HepG2 (cell line): ENCODE results near the gene DPEP3. TPM values are rescaled to one million over a fixed set of nuclear protein-coding genes. Genes with fewer than 3 reads are reported as not detected.

ENCODE experiments used
- ATAC-seq: fragments of 200-7000 bp; cut with Tn5 transposase; 3 replicates; pipeline ENCODE4 v1.9.1; 2020; ENCODE audit warnings: mild to moderate bottlenecking, moderate library complexity
- BruUV-seq: library from RNA; stranded (reverse); fragments of 400-500 nt; replicated peaks from 2 replicates; lab custom pipeline; 2021; lab: Mats Ljungman, UMichigan
- CTCF ChIA-PET: fragments of 300-600 bp; formaldehyde crosslinking; extraction: SDS; loops from one replicate; lab custom pipeline; 2021; ENCODE audit warnings: low total read pairs, inconsistent platforms, low intra/inter-chr PET ratio; lab: Yijun Ruan, JAX
- POLR2A ChIA-PET: fragments of 350-600 bp; sonication (Branson Sonifier 250); formaldehyde crosslinking; loops from one replicate; lab custom pipeline; 2020; ENCODE audit warnings: antibody characterized with exemption, inconsistent platforms; lab: Yijun Ruan, JAX
- DNase-seq: peaks from one replicate; pipeline ENCODE4 v3.0.0-alpha.2; 2015; ENCODE audit warnings: low spot score
- FAIRE-seq: peaks from 3 replicates; lab custom pipeline; 2011; peaks lifted over from hg19 to GRCh38; lab: Jason Lieb, UNC
- H2AFZ ChIP-seq: one replicate; pipeline ENCODE4 v1.6.1; 2011; ENCODE audit warnings: low read length, inconsistent platforms
- H3K27ac ChIP-seq: fragments of 300-600 bp; 3 replicates; pipeline ENCODE4 v1.8.0; 2011; ENCODE audit warnings: mixed run types, mild to moderate bottlenecking, mixed read lengths, low read length, inconsistent platforms; ENCODE audit not compliant: insufficient read depth; ENCODE audit errors: extremely low read length
- H3K27me3 ChIP-seq, 2 experiments: fragments of 200-600 bp in 1 of 2; 2 replicates in 1 of 2; 3 replicates in 1 of 2; pipeline versions ENCODE4 v1.6.0 to v1.8.0; 2011; ENCODE audit warnings: low read length in 2 of 2, mild to moderate bottlenecking in 2 of 2, moderate library complexity in 2 of 2, inconsistent platforms in 1 of 2; ENCODE audit not compliant: insufficient read depth in 2 of 2, control insufficient read depth in 1 of 2
- H3K36me3 ChIP-seq, 2 experiments: fragments of 200-600 bp in 1 of 2; replicated peaks in 1 of 2; 2 replicates in 1 of 2; 3 replicates in 1 of 2; pipeline versions ENCODE4 v1.5.1 to v1.8.0; 2011; ENCODE audit warnings: low read length in 2 of 2, inconsistent platforms in 1 of 2; ENCODE audit not compliant: insufficient read depth in 2 of 2, control insufficient read depth in 1 of 2
- H3K4me1 ChIP-seq: 2 replicates; pipeline ENCODE4 v1.5.1; 2012; ENCODE audit warnings: low read length, inconsistent platforms; ENCODE audit not compliant: insufficient read depth
- H3K4me2 ChIP-seq: 2 replicates; pipeline ENCODE4 v1.6.0; 2011; ENCODE audit warnings: low read depth, low read length, inconsistent platforms
- H3K4me3 ChIP-seq, 3 experiments: fragments of 200-600 bp in 1 of 3; sonication (generic), shearing (Covaris generic) in 1 of 3; replicated peaks in 1 of 3; 2 replicates each; pipeline ENCODE4 v1.5.1; 2011 to 2016; ENCODE audit warnings: low read length in 3 of 3, inconsistent platforms in 2 of 3, low read depth in 2 of 3, mild to moderate bottlenecking in 2 of 3, control low read depth in 1 of 3, mixed read lengths in 1 of 3; ENCODE audit not compliant: insufficient read depth in 1 of 3
- H3K79me2 ChIP-seq: one replicate; pipeline ENCODE4 v1.6.1; 2011; ENCODE audit warnings: low read length, inconsistent platforms; ENCODE audit not compliant: insufficient read depth
- H3K9ac ChIP-seq: 2 replicates; pipeline ENCODE4 v1.6.0; 2011; ENCODE audit warnings: mild to moderate bottlenecking, low read depth, low read length, inconsistent platforms; ENCODE audit not compliant: insufficient read depth
- H3K9me3 ChIP-seq: 2 replicates; pipeline ENCODE4 v1.5.1; 2012; ENCODE audit warnings: mild to moderate bottlenecking, low read length
- H4K20me1 ChIP-seq: 2 replicates; pipeline ENCODE4 v1.6.0; 2011; ENCODE audit warnings: inconsistent platforms, mild to moderate bottlenecking, low read length, moderate library complexity; ENCODE audit not compliant: insufficient read depth
- AGO2 ChIP-seq: fragments of 200-400 bp; formaldehyde crosslinking; optimal IDR thresholded peaks from 2 replicates; pipeline ENCODE3; 2017; ENCODE audit warnings: mild to moderate bottlenecking, low read depth, low read length, moderate library complexity
- FOXA3 ChIP-seq: IDR thresholded peaks from 2 replicates; pipeline ENCODE4 v1.6.1; 2016; ENCODE audit warnings: missing genetic modification reagents, missing compliant biosample characterization
- GABPB1 ChIP-seq: IDR thresholded peaks from 2 replicates; pipeline ENCODE4 v1.6.1; 2016; ENCODE audit warnings: mild to moderate bottlenecking, missing genetic modification reagents, moderate library complexity, missing compliant biosample characterization
- KAT7 ChIP-seq: IDR thresholded peaks from 2 replicates; pipeline ENCODE4 v1.6.1; 2018; ENCODE audit warnings: borderline replicate concordance, missing compliant biosample characterization
- NONO ChIP-seq, 2 experiments: fragments of 450-650 bp in 1 of 2; sonication (generic) in 1 of 2; formaldehyde crosslinking in 1 of 2; IDR thresholded peaks in 1 of 2; conservative IDR thresholded peaks in 1 of 2; 2 replicates each; pipeline versions ENCODE4 v1.6.1 to v1.8.0; 2017 to 2022; ENCODE audit warnings: mild to moderate bottlenecking in 1 of 2, missing genetic modification reagents in 1 of 2, moderate library complexity in 1 of 2
- PHF8 ChIP-seq: sonication (generic); formaldehyde crosslinking; IDR thresholded peaks from 2 replicates; pipeline ENCODE4 v1.5.0; 2020; ENCODE audit warnings: missing genetic modification reagents
- POLR2AphosphoS5 ChIP-seq: IDR thresholded peaks from 2 replicates; pipeline ENCODE4 v1.6.1; 2012; ENCODE audit warnings: low read depth, low read length
- SIN3A ChIP-seq: IDR thresholded peaks from 2 replicates; pipeline ENCODE4 v1.6.1; 2011; ENCODE audit warnings: low read depth, mild to moderate bottlenecking, control low read depth, low read length, borderline replicate concordance
- SNAPC2 ChIP-seq: sonication (generic); formaldehyde crosslinking; IDR thresholded peaks from 2 replicates; pipeline ENCODE4 v1.8.1; 2022; ENCODE audit warnings: mild to moderate bottlenecking, missing genetic modification reagents
- ZC3H13 ChIP-seq: sonication (generic); formaldehyde crosslinking; IDR thresholded peaks from 2 replicates; pipeline ENCODE4 v1.8.1; 2023; ENCODE audit warnings: mild to moderate bottlenecking, missing genetic modification reagents, moderate library complexity
- ZNF207 ChIP-seq: fragments of 450-650 bp; IDR thresholded peaks from 2 replicates; pipeline ENCODE4 v1.6.1; 2016; ENCODE audit warnings: antibody characterized with exemption, borderline replicate concordance
- ZNF350 ChIP-seq: sonication (generic); formaldehyde crosslinking; IDR thresholded peaks from 2 replicates; pipeline ENCODE4 v1.4.0; 2020; ENCODE audit warnings: mild to moderate bottlenecking, low read depth, missing genetic modification reagents, borderline replicate concordance
- ZNF605 ChIP-seq: sonication (generic); formaldehyde crosslinking; IDR thresholded peaks from 2 replicates; pipeline ENCODE4 v1.8.0; 2022; ENCODE audit warnings: mild to moderate bottlenecking, missing genetic modification reagents
- ZNF816 ChIP-seq: sonication (generic); formaldehyde crosslinking; IDR thresholded peaks from 2 replicates; pipeline ENCODE4 v1.8.0; 2022; ENCODE audit warnings: missing genetic modification reagents, mild to moderate bottlenecking, borderline replicate concordance
- WGBS: methylation state at CpG from one replicate; pipeline ENCODE4 v1.1.6; 2017; ENCODE audit warnings: low lambda C conversion rate; 5-methylcytosine and 5-hydroxymethylcytosine counted together
- in situ Hi-C: cut with HindIII; loops from 2 replicates; pipeline ENCODE4 v1.10.0; 2017; ENCODE audit warnings: low pct_unique_long_range_greater_than_20kb; ENCODE audit not compliant: extremely low pct_ligation_motif_present
- intact Hi-C: fragments of 100-400 bp; cut with micrococcal nuclease; formaldehyde crosslinking; loops from one replicate; pipeline ENCODE4 v1.10.0; 2022; ENCODE audit not compliant: unreplicated experiment
- polyA plus RNA-seq, 8 experiments: library from polyadenylated mRNA; depleted of rRNA in 3 of 8; stranded (reverse) in 7 of 8; unstranded in 1 of 8; fragments of >200 nt; fragmentation: Illumina TruSeq in 4 of 8; extraction: Trizol in 4 of 8; gene quantifications; 2 replicates each; pipeline versions ENCODE4 v1.2.1 to v1.2.3, GENCODE V29; 2011 to 2016; ENCODE audit warnings: low read depth in 4 of 8, missing spikeins in 1 of 8, mixed read lengths in 1 of 8; ENCODE audit not compliant: insufficient read depth in 1 of 8
- total RNA-seq, 5 experiments: library from RNA; depleted of rRNA; stranded (reverse); fragments of >200 nt; fragmentation: Illumina TruSeq; extraction: Trizol; gene quantifications; 2 replicates each; pipeline ENCODE4 v1.2.3, GENCODE V29; 2016; ENCODE audit warnings: low read depth in 1 of 5
- TF ChIP-seq, protein P1 (sequence below): sonication (generic); formaldehyde crosslinking; IDR thresholded peaks from 2 replicates; pipeline ENCODE4 v1.4.0; 2020; ENCODE audit warnings: missing genetic modification reagents

Gene DPEP3
- total and polyA plus RNA-seq, 2 of the 13 experiments (the other 11 are each of a cell fraction or from before 2014, with no cell fraction given), result not detected

DNA sequence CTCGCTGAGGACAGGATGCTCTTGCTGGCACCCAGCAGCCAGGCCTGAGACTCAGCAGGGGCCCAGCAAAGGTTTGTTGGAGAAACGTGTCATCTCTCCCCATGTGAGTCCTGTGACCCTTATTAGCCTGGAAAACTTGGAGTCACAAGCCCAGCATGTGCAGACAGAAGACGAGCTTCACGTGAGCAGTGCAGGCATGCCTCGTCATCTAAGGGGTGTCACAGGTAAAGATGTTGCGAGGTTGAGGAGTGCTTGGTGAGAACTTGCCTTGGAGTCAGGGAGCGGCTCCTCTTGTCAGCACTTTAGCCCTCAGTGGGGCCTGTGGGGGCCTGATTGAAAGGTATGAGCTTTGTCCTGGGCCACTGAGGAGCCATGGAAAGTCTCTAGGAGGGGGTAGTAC lies 46.5 kb downstream of the DPEP3 start:
- no peak overlapping the region for H3K4me2 ChIP-seq

More for the DNA sequence above, 46.5 kb downstream of the DPEP3 start:
- intact Hi-C loops (no loop called here), in situ Hi-C loops (loop anchor here (10.0 kb wide), 1 partner anchor 269 kb away; the partner anchor contains the start of genes ACD, C16orf86, ENKD1 and PARD6A)
- WGBS, result 94% methylated on average over 7 of the region's 7 CpGs
- no peak overlapping the region for H3K4me3 ChIP-seq
- peaks cover 24% of the 10 kb centered on the region for H3K79me2 ChIP-seq
- CTCF ChIA-PET, result no interaction called here
- DNase-seq, result no peak
- FAIRE-seq, result no peak
- no peaks in the 10 kb centered on the region; the same call in 1 of the 2 replicates for H4K20me1 ChIP-seq
- H3K36me3 ChIP-seq, result peaks cover 10 to 13% of the 10 kb centered on the region in 2 experiments; a peak in 3 of 5 replicates
- H3K27me3 ChIP-seq, result no peaks in the 10 kb centered on the region; a peak in 1 of 5 replicates
- POLR2A ChIA-PET, result interaction anchor here (0.6 to 4.6 kb wide), 6 partner anchors 10 to 108 kb away, joined by 3 to 40 read pairs (median 18); partner anchors contain the start of genes LCAT and PSKH1
- ATAC-seq, result no peak
- TF ChIP-seq ZNF350 (no peak), GABPB1 (no peak), FOXA3 (CRISPR knock-in tag) (no peak), SIN3A (0 out of 2 replicates have a peak, but pooled peaks have one; percentile 7), ZC3H13 (0 out of 2 replicates have a peak, but pooled peaks have one; percentile 7), PHF8 (CRISPR knock-in tag) (no peak), POLR2AphosphoS5 (0 out of 2 replicates have a peak, but pooled peaks have one; percentile 22), NONO (IDR thresholded peaks at IDR 0.05) (no peak), NONO (CRISPR knock-in tag; conservative IDR thresholded peaks at IDR 0.05) (no peak), AGO2 (peak; percentile 36), ZNF207 (no peak), ZNF816 (CRISPR knock-in tag) (no peak), ZNF605 (CRISPR knock-in tag) (peak; percentile 27; the same call in 1 of the 2 replicates), KAT7 (no peak), SNAPC2 (CRISPR knock-in tag) (no peak)
- TF ChIP-seq, protein P1, sequence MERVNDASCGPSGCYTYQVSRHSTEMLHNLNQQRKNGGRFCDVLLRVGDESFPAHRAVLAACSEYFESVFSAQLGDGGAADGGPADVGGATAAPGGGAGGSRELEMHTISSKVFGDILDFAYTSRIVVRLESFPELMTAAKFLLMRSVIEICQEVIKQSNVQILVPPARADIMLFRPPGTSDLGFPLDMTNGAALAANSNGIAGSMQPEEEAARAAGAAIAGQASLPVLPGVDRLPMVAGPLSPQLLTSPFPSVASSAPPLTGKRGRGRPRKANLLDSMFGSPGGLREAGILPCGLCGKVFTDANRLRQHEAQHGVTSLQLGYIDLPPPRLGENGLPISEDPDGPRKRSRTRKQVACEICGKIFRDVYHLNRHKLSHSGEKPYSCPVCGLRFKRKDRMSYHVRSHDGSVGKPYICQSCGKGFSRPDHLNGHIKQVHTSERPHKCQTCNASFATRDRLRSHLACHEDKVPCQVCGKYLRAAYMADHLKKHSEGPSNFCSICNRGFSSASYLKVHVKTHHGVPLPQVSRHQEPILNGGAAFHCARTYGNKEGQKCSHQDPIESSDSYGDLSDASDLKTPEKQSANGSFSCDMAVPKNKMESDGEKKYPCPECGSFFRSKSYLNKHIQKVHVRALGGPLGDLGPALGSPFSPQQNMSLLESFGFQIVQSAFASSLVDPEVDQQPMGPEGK (CRISPR knock-in tag), result no peak
- no TSS peak for BruUV-seq
- H3K9ac ChIP-seq, result 0 out of 2 replicates have a peak overlapping the region, but pooled peaks have one; percentile 67
- peak overlapping the region; percentile 2 for H3K27ac ChIP-seq
- no peaks in the 10 kb centered on the region for H3K9me3 ChIP-seq
- no peak overlapping the region for H2AFZ ChIP-seq
- peaks cover 30% of the 10 kb centered on the region for H3K4me1 ChIP-seq
